Calu3 (cell line): Measurements from ENCODE around the gene LETMD1. TPM values are rescaled to one million over a fixed set of nuclear protein-coding genes. Genes with fewer than 3 reads are reported as not detected.

ENCODE experiments used
- BruUV-seq: library from RNA; stranded (reverse); fragments of 400-500 nt; replicated peaks from 2 replicates; lab custom pipeline; 2021; lab: Mats Ljungman, UMichigan
- CTCF ChIA-PET: fragments of 300-600 bp; sonication (Branson Sonifier 250); formaldehyde crosslinking; loops from one replicate; lab custom pipeline; 2022; ENCODE audit warnings: antibody characterized with exemption; lab: Charles Lee
- DNase-seq: peaks from one replicate; pipeline ENCODE4 v3.0.0; 2022
- H3K27ac Mint-ChIP-seq: one replicate; pipeline ENCODE4 v1.8.0; 2022; ENCODE audit warnings: mixed read lengths; ENCODE audit not compliant: unreplicated experiment
- H3K27me3 Mint-ChIP-seq: one replicate; pipeline ENCODE4 v1.8.0; 2022; ENCODE audit warnings: mixed read lengths; ENCODE audit not compliant: unreplicated experiment
- H3K36me3 Mint-ChIP-seq: one replicate; pipeline ENCODE4 v1.8.0; 2022; ENCODE audit warnings: mild to moderate bottlenecking, moderate library complexity, mixed read lengths; ENCODE audit not compliant: insufficient read depth, unreplicated experiment
- H3K4me1 Mint-ChIP-seq: one replicate; pipeline ENCODE4 v1.8.0; 2022; ENCODE audit warnings: mild to moderate bottlenecking, low read depth, mixed read lengths; ENCODE audit not compliant: unreplicated experiment
- H3K4me3 Mint-ChIP-seq: one replicate; pipeline ENCODE4 v1.8.0; 2022; ENCODE audit warnings: mild to moderate bottlenecking, low read depth, moderate library complexity, mixed read lengths; ENCODE audit not compliant: unreplicated experiment
- H3K9me3 Mint-ChIP-seq: one replicate; pipeline ENCODE4 v1.8.0; 2022; ENCODE audit warnings: low read depth, mixed read lengths; ENCODE audit not compliant: unreplicated experiment
- intact Hi-C: fragments of 100-400 bp; cut with micrococcal nuclease; formaldehyde crosslinking; loops from one replicate; pipeline ENCODE4 v1.10.0; 2022; ENCODE audit not compliant: unreplicated experiment
- total RNA-seq: library from RNA; stranded (reverse); gene quantifications from 2 replicates; pipeline ENCODE4 v1.2.3, GENCODE V29; 2022
- TF ChIP-seq, protein P1 (sequence below): fragments of 200-600 bp; IDR thresholded peaks from one replicate; pipeline ENCODE4 v1.8.0; 2022; ENCODE audit warnings: antibody characterized with exemption; ENCODE audit not compliant: unreplicated experiment

Gene LETMD1
- total RNA-seq, 1 experiment from 2014 or later = 41.6 TPM

DNA sequence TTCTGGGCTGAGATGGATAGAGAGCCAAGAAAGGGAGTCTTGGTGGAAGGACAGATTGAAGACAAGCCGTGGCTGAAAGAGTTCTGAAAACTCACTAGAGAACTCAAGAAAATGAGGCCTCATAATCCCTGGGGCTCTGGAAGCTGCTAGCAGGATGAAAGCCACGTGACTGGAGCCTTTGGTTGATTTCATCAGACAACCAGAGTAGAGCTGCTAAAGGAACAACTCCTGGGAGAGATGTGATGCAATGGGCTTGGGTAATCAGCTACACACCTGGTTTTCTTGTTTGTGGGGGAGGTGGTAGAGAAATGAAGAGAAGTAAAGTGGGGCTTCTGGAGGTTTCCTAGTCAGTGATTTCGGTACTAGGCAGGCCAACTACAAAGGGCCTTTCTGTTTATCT lies 21.9 kb downstream of the LETMD1 start:
- no peaks in the 10 kb centered on the region for H3K27me3 Mint-ChIP-seq
- no TSS peak for BruUV-seq
- no peak overlapping the region for H3K27ac Mint-ChIP-seq
- no peaks in the 10 kb centered on the region for H3K9me3 Mint-ChIP-seq
- no peak for DNase-seq
- H3K4me3 Mint-ChIP-seq = no peak overlapping the region
- intact Hi-C loops = no loop called here
- H3K4me1 Mint-ChIP-seq = no peaks in the 10 kb centered on the region
- TF ChIP-seq, protein P1, sequence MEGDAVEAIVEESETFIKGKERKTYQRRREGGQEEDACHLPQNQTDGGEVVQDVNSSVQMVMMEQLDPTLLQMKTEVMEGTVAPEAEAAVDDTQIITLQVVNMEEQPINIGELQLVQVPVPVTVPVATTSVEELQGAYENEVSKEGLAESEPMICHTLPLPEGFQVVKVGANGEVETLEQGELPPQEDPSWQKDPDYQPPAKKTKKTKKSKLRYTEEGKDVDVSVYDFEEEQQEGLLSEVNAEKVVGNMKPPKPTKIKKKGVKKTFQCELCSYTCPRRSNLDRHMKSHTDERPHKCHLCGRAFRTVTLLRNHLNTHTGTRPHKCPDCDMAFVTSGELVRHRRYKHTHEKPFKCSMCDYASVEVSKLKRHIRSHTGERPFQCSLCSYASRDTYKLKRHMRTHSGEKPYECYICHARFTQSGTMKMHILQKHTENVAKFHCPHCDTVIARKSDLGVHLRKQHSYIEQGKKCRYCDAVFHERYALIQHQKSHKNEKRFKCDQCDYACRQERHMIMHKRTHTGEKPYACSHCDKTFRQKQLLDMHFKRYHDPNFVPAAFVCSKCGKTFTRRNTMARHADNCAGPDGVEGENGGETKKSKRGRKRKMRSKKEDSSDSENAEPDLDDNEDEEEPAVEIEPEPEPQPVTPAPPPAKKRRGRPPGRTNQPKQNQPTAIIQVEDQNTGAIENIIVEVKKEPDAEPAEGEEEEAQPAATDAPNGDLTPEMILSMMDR = no peak
- H3K36me3 Mint-ChIP-seq = peaks cover 23% of the 10 kb centered on the region
- CTCF ChIA-PET = no interaction called here

DNA sequence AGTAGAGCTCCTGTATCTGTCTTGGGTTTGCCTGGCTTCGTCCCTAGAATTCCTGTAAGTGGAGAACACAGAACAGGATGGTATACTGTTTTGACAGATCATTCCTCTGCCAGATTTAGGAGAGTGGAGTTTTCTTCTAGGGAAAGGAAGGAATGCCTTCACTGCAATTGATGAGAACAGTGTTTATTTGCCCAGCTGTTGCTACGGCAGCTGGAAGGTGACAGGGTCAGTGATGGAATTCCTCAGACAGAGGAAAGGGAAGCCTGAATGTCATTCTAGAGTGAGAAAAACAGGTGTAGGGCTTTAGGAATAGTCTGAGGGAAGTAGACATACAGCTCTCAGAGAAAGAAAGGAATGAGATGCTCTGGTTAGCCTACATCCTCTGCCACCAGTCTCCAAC lies 23.5 kb downstream of the LETMD1 start:
- Mint-ChIP-seq H3K36me3 (peaks cover 23% of the 10 kb centered on the region), H3K4me1 (no peaks in the 10 kb centered on the region), H3K4me3 (no peak overlapping the region), H3K27me3 (no peaks in the 10 kb centered on the region), H3K27ac (no peak overlapping the region), H3K9me3 (no peaks in the 10 kb centered on the region)
- DNase-seq = no peak
- intact Hi-C loops = no loop called here
- CTCF ChIA-PET = interaction anchor here (0.6 kb wide), 1 partner anchor 266 kb away, joined by 3 read pairs; no protein-coding TSS in a partner anchor
- BruUV-seq = no TSS peak
- TF ChIP-seq, protein P1 = no peak

DNA sequence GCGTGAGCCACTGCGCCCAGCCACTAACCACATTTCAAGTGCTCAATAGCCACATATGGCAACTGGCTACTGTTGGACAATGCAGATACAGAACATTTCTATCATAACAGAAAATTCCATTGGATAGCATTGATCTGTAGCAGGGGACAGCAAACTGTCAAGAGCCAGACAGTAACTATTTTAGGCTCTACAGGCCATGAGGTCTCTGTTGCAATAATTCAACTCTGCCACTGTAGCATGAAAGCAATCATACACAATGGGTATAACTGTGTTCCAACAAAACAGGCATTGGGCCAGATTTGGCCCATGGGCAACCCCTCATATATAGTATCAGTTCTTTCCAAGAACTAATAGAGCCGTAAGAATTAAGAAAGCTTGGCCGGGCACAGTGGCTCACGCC lies 27.3 kb downstream of the LETMD1 start:
- Mint-ChIP-seq H3K4me3 (no peak overlapping the region), H3K27ac (no peak overlapping the region), H3K36me3 (peaks cover 16% of the 10 kb centered on the region), H3K9me3 (no peaks in the 10 kb centered on the region), H3K27me3 (no peaks in the 10 kb centered on the region), H3K4me1 (no peaks in the 10 kb centered on the region)
- TF ChIP-seq, protein P1 = no peak
- no peak for DNase-seq
- CTCF ChIA-PET = no interaction called here
- no TSS peak for BruUV-seq
- intact Hi-C loops = no loop called here

DNA sequence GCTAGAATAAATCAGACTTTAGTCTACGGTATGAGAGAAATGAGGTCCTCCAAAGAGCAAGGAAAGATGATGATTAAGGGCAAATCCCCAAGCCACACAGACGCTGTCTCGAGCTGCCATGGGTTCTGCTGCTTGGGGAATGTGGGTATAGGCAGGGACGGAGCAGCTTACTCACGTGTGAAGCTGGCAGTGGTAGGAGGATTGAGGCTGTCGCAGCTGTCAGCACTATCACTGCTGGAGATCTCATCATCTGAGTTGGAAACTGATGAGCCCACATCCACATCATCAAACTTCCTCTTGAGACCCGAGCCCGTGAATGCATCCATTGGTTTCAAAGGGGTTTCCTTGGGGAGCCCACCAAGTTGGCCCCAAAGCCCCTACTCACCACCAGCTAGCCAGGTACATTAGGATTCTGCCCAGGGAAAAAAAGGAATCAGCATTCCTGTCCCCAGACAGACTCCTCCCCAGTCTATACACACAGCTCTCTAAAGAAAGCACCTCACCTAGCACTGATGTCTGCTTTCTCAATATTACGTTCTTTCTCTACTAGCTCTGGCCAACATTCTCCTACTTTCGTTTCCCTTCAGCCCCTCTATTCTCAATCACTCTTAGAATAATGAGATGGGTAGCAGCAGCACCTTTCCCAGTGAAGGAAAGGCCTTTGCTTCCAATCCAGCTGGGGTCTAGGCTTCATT lies 28.3 kb downstream of the LETMD1 start:
- no peaks in the 10 kb centered on the region for H3K9me3 Mint-ChIP-seq
- H3K27ac Mint-ChIP-seq = no peak overlapping the region
- no peak for DNase-seq
- H3K27me3 Mint-ChIP-seq = no peaks in the 10 kb centered on the region
- intact Hi-C loops = no loop called here
- no TSS peak for BruUV-seq
- H3K4me3 Mint-ChIP-seq = no peak overlapping the region
- CTCF ChIA-PET = no interaction called here
- TF ChIP-seq, protein P1 = no peak
- peaks cover 8% of the 10 kb centered on the region for H3K36me3 Mint-ChIP-seq
- peaks cover 2% of the 10 kb centered on the region for H3K4me1 Mint-ChIP-seq
